GM18951 (cell line): ENCODE data around the gene SLC26A4.
"Not testable (repeated sequence)": the region's sequence is repeated elsewhere in the genome, so short reads cannot be mapped to it uniquely, and the experiment has no call there.

Source experiments
- POLR2A ChIP-seq: IDR thresholded peaks from 4 replicates; pipeline ENCODE4 v1.6.1; 2011; ENCODE audit warnings: mild to moderate bottlenecking; ENCODE audit not compliant: insufficient read length, insufficient read depth; ENCODE audit errors: extremely low read depth
- in situ Hi-C: fragments of 300-500 bp; cut with MboI; formaldehyde crosslinking; loops from one replicate; pipeline ENCODE4 v1.12.0; 2022; ENCODE audit warnings: low sequenced_read_pairs, mixed read lengths, inconsistent platforms; ENCODE audit not compliant: unreplicated experiment

SLC26A4 gene

DNA sequence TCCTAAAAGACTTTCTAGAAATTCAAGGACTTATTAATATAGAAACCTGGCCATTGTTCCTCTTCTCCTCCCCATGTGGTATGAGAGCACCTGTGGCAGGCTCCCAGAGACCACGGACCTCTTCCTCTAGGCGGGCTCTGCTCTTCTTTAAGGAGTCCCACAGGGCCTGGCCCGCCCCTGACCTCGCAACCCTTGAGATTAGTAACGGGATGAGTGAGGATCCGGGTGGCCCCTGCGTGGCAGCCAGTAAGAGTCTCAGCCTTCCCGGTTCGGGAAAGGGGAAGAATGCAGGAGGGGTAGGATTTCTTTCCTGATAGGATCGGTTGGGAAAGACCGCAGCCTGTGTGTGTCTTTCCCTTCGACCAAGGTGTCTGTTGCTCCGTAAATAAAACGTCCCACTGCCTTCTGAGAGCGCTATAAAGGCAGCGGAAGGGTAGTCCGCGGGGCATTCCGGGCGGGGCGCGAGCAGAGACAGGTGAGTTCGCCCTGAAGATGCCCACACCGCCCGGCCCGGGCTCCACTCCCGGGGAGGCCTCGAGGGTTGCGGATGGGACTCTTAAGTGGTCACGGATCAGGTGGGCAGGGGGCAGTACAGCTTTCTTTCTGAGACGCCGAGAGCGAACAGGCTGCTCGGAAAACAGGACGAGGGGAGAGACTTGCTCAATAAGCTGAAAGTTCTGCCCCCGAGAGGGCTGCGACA lies at the start of gene SLC26A4:
Gene SLC26A4, plus strand, starts transcription at position 448 of the 700 bp plus-strand sequence. CDS start 814 bp downstream, outside the sequence.
- TF ChIP-seq POLR2A, result no peak
- in situ Hi-C loops, result no loop called here

DNA sequence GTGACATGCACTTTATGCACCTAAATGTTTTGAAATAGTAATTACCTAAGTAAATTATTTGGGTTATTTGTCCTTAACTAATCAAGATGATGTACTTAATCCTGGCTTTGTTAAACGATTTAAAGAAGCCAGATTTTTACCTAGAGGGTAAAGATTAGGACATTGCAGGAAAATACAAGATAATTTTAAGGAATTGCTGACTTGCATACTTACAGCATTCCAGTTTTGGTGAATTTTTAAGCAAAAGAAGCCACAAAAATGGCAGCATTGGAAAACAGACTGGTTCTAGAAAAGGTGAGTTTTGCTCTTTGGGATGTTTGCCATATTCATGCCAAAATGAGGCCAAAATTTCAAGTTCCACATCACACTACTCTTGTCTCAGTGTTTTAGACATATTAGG lies 47.2 kb upstream of the SLC26A4 start:
- in situ Hi-C loops, result no loop called here
- TF ChIP-seq POLR2A, result no peak

DNA sequence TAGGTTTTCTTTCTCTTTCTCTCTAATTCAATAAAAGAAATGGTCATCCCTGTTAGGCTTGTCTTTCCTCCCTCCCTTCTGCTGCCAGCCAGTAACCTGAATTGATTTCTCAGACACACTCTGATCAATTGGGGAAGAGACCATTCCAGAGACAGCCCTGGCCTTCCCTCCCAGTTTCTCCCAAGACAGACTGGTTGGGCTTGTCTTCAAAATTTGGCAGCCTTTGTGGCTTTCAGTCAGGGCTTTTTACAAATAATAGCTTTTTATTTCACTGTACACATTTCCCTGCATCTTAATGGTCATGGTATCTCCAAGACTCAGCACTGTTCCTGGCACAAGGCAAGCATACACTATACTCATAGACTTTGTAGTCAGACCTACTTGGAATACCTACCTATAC lies 46.7 kb upstream of the SLC26A4 start:
- in situ Hi-C loops, result no loop called here
- no peak for TF ChIP-seq POLR2A

DNA sequence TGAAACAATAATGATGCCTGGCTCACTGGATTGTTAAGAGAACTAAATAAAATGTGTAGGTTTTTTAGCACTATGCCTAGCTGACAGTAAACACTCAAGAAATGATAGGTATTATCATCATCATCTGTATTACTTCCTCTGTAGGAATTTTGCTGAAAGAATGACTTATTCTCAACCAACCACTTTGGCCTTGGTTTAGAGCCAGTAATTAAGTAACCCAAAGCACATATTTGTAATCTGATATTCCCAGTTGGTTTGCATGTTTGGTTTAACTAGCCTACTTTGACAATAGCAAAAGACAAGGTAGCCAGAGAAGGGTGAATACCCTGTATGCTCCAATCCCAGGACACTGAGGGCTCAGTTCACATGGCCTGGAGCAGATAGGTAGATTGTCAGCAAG lies 46.2 kb upstream of the SLC26A4 start:
- in situ Hi-C loops, result no loop called here
- no peak for TF ChIP-seq POLR2A

DNA sequence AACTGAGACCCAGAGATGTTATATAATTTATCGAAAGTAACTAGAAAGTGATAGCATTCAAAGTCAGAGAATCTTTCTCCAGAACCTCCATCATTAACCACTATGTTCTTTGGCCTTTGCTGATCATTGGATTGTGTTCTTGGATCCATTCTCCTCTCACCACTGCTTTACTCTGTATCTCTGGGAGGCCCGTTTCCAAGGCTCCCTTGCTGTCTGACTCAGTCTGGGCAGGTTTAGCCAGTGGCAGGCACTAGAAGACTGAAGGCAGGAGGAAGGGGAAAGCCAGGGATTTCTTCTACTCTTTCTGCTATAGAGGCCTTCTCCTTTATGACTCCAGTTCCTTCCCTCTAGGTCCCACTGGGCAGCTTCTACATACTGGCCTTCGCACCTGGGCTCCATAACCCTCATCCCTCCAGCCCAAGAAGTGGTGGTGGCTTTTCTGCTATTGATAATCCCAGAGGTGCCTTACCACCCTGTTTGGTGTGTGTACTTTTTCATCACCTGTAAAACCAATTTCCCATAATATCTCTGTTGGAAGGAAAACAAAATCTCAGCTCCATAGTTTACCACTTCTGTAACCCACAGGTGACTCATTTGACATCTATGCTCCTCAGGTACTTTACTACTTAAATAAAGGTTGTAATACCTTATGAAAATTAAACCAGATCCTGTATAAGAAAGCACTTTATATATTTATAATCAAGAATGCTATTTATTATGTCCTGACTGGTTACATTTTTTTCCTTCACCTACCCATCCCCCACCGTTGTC lies 44.5 kb upstream of the SLC26A4 start:
- in situ Hi-C loops, result no loop called here
- TF ChIP-seq POLR2A, result no peak

DNA sequence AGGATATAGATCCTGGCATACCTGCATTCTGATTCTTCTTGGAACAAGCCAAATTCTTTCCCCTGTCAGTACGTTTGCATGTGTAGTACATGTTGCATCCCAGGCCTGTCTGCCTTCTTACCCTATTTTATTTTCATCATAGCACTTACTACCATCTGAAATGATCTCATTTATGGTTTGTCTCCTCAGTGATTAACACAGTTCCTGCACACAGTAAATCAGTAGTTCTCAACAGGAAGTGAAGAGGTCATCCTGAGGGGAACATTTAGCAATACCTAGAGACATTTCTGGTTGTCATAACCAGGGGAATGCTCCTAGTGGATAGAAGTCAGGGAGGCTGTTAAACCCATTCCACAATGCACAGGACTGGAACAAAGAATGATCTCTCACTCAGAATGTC lies 38.2 kb upstream of the SLC26A4 start:
- in situ Hi-C loops, result no loop called here
- no peak for TF ChIP-seq POLR2A

DNA sequence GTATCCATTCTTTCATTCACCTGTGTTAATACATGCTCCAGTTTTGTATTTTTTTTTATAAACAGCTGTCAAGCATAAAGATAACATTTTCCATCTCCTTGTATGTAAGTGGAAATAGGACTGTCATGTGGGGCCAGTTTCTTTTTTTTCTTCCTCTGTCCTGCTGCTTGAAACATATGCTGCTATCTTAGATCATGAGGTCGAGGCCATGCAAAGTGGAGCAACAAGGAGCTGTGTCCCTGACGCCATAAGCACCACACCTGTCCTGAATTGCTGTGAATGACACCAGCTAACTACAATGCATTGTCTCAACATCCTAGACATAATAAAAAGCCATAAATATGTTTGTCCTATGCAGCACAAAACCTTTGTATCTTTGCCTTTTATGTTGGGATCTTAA lies 37.7 kb upstream of the SLC26A4 start:
- in situ Hi-C loops, result no loop called here
- TF ChIP-seq POLR2A, result no peak

DNA sequence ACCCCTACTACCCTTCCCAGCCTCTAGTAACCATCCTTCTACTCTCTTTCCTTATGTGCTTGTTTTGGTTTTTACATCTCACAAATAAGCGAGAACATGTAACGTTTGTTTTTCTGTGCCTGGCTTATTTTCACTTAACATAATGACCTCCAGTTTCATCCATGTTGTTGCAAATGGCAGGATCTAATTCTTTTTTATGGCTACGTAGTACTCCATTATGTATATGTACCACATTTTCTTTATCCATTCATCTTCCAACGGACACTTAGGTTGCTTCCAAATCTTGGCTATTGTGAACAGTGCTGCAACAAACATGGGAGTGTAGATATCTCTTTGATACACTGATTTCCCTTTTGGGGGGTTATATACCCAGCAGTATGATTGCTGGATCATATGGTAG lies 33.6 kb upstream of the SLC26A4 start:
- in situ Hi-C loops, result no loop called here
- TF ChIP-seq POLR2A, result no peak

DNA sequence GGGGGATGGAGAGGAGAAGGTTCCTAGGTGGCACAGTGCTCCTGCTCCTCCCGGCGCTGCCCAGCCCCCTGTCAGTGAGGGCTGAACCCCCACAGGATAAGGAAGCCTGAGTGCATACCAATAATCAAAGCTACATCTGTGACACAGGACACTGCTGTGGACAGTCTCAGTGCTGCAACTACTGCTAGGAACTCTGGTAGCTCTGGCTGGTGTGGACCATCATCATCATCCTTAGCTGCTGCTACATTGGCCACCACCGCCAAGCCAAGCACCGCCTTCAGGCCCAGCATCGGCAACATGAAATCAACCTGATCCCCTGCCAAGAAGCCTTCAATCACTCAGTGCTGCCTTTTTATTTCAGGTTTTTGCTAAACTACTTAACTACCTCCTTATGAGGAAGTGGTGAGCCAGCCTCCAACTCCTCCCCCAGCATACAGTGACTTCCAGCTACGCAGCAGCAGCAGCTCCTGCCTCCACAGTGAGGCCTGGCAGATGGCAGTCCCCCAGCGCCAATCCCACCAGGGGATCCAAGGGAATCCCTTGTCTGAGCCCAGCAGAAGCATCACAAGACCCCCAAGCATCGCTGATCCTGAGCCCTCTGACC lies 32.1 kb upstream of the SLC26A4 start:
- no peak for TF ChIP-seq POLR2A
- in situ Hi-C loops, result no loop called here

DNA sequence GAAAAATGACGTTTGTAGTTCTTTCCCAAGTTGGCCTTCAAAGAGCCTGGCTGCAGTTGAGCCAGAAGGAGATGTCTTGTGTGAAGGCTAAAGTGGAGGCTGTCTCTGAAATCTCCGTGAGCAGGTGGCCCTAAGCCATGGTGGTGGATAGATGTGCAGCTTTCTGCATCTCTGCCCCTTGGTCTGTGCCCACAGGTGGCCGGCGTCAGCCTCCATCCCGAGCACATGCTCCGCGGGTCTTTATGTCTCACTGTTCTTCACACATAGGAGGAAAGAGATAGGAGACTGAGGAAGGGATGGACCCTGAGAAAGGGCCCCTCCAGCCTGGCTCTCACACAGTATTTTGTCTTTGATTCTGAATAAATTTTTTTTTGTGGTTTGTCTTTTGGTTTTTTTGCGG lies 30.3 kb upstream of the SLC26A4 start:
- no peak for TF ChIP-seq POLR2A
- in situ Hi-C loops, result no loop called here

DNA sequence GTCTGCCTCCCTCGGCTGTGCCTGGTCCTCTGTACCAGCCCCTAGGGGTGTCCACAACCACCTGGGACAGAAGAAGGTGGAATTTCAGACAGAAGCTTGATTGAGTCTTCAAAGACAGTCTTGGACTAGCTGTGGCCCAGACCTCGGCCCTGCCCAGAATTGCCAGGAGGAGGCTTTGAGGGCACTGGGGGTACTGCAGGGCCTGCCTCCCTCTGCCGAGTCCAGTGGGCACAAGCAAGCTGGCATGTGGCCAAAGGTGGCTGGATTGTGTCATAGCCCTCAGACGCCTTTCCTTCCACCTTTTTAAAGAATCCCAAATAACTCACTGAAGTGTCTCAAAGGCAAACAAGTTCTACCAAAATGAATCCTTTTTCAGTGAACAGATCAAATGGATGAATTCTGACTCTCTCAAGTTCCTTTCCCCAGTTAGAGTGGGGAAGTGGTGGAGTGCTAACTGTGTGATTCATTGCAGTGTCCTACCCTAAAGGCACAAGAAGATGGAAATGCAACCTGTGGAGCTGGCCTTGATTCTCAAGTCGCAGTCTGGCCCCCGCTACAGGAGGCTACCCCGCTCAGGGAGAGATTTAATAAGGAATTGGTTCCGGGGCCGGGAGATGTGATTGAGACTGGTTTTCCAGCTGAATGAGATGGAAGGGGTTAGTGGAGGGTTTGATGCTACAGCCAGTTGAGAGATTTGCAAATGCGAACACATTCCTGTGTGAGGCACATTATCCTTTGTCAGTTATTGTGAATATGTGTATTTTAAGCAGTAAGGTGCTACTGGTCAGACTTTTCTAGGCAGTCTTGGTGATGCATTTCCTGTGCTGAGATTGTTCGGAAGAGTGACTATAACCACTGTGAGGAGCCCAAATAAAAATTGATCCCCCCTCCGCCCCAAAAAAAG lies 28.8 kb upstream of the SLC26A4 start:
- in situ Hi-C loops, result no loop called here
- no peak for TF ChIP-seq POLR2A

DNA sequence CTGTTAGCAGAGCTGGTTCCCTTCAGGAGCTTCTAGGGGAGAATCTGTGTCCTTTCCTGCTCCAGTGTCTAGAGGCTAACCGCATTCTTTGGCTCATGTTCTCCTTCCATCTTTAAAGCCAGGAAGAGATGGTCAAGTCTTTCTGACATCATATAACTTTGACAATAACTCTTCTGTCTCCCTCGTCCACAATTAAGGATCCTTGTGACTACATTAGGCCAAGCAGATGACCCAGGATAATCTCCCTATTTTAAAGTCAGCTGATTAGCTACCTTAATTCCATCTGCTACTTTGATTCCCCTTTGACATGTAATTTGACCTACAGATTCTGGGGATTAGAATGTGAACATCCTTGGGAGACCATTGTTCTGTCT lies 28.1 kb upstream of the SLC26A4 start:
- in situ Hi-C loops, result no loop called here
- TF ChIP-seq POLR2A, result no peak

DNA sequence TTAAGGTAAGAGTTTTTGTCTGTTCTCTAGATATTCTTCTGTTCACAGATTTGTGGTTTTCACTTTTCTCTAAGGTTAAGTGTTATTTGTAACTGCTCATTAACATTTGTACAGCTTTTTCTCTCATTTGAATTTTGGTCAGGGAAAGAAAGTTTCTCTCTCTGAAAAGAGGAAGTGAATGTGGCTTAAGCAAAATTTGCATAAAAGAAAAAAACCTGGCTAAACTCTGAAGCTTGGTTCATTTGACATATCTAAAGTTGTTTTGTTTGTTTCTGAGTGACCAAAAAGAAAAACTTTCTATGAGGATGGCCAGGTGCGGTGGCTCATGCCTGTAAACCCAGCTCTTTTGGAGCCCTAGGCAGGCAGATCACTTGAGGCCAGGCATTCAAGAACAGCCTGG lies 22.0 kb upstream of the SLC26A4 start:
- in situ Hi-C loops, result no loop called here
- no peak for TF ChIP-seq POLR2A

DNA sequence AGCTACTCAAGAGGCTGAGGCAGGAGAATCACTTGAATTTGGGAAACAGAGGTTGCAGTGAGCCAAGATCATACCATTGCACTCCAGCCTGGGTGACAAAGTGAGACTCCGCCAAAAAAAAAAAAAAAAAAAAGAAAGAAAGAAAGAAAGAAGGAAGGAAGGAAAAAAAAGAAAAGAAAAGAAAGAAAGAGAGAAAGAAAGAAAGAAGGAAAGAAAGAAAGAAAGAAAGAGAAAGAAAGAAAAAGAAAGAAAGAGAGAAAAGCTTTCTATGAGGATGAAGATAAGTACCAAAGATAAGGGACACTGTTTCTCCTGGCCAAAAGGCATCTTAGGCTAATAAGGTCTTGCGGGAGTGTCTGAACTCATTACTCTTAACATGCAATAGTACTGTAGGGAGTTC lies 21.6 kb upstream of the SLC26A4 start:
- in situ Hi-C loops, result not testable (repeated sequence)
